HepG2 (cell line): Measurements from ENCODE around the gene OR10V1. TPM values are rescaled to one million over a fixed set of nuclear protein-coding genes. Genes with fewer than 3 reads are reported as not detected.
A peak's percentile ranks its signal among the peaks of the same experiment; 100 is the strongest.

Experiments
- AGO2 ChIP-seq: fragments of 200-400 bp; formaldehyde crosslinking; optimal IDR thresholded peaks from 2 replicates; pipeline ENCODE3; 2017; ENCODE audit warnings: mild to moderate bottlenecking, low read depth, low read length, moderate library complexity
- HNRNPL ChIP-seq: fragments of 200-400 bp; formaldehyde crosslinking; IDR thresholded peaks from 2 replicates; pipeline ENCODE4 v1.6.1; 2017; ENCODE audit warnings: mild to moderate bottlenecking, low read depth, low read length
- MIER2 ChIP-seq: IDR thresholded peaks from 2 replicates; pipeline ENCODE4 v1.6.1; 2016; ENCODE audit warnings: missing biosample characterization, missing genetic modification reagents
- MXD3 ChIP-seq: IDR thresholded peaks from 2 replicates; pipeline ENCODE4 v1.6.1; 2016; ENCODE audit warnings: mild to moderate bottlenecking, missing biosample characterization, missing genetic modification reagents
- TFAP4 ChIP-seq: sonication (generic); IDR thresholded peaks from 2 replicates; pipeline ENCODE4 v1.6.1; 2016; ENCODE audit warnings: low read depth, borderline replicate concordance
- ZNF207 ChIP-seq: fragments of 450-650 bp; IDR thresholded peaks from 2 replicates; pipeline ENCODE4 v1.6.1; 2016; ENCODE audit warnings: antibody characterized with exemption, borderline replicate concordance
- ZNF407 ChIP-seq: sonication (generic); formaldehyde crosslinking; IDR thresholded peaks from one replicate; pipeline ENCODE4 v1.5.1; 2020; ENCODE audit warnings: mild to moderate bottlenecking, missing genetic modification reagents; ENCODE audit errors: not compliant biosample characterization
- ZNF547 ChIP-seq: sonication (generic); formaldehyde crosslinking; IDR thresholded peaks from 2 replicates; pipeline ENCODE4 v1.5.1; 2020; ENCODE audit warnings: mild to moderate bottlenecking, missing genetic modification reagents
- ZNF556 ChIP-seq: sonication (generic); formaldehyde crosslinking; IDR thresholded peaks from 2 replicates; pipeline ENCODE4 v1.4.0; 2020; ENCODE audit warnings: mild to moderate bottlenecking, missing genetic modification reagents, borderline replicate concordance
- ZNF609 ChIP-seq: sonication (generic); formaldehyde crosslinking; IDR thresholded peaks from 2 replicates; pipeline ENCODE4 v1.4.0; 2020; ENCODE audit warnings: mild to moderate bottlenecking, missing genetic modification reagents, borderline replicate concordance
- polyA plus RNA-seq, 8 experiments: library from polyadenylated mRNA; depleted of rRNA in 3 of 8; stranded (reverse) in 7 of 8; unstranded in 1 of 8; fragments of >200 nt; fragmentation: Illumina TruSeq in 4 of 8; extraction: Trizol in 4 of 8; gene quantifications; 2 replicates each; pipeline versions ENCODE4 v1.2.1 to v1.2.3, GENCODE V29; 2011 to 2016; ENCODE audit warnings: low read depth in 4 of 8, missing spikeins in 1 of 8, mixed read lengths in 1 of 8; ENCODE audit not compliant: insufficient read depth in 1 of 8
- total RNA-seq, 5 experiments: library from RNA; depleted of rRNA; stranded (reverse); fragments of >200 nt; fragmentation: Illumina TruSeq; extraction: Trizol; gene quantifications; 2 replicates each; pipeline ENCODE4 v1.2.3, GENCODE V29; 2016; ENCODE audit warnings: low read depth in 1 of 5
- TF ChIP-seq, protein P1 (sequence below): sonication (generic); formaldehyde crosslinking; conservative IDR thresholded peaks from 2 replicates; pipeline ENCODE4 v1.5.0; 2020; ENCODE audit warnings: missing genetic modification reagents

OR10V1 gene
- total and polyA plus RNA-seq, 2 of the 13 experiments (the other 11 are each of a cell fraction or from before 2014, with no cell fraction given): not detected

- TF ChIP-seq MXD3 (CRISPR knock-in tag) (no peak), ZNF207 (no peak), AGO2 (no peak), HNRNPL (0 out of 2 replicates have a peak, but pooled peaks have one; percentile 73), ZNF407 (CRISPR knock-in tag) (no peak), ZNF609 (CRISPR knock-in tag) (no peak), ZNF556 (CRISPR knock-in tag) (no peak), TFAP4 (no peak), MIER2 (0 out of 2 replicates have a peak, but pooled peaks have one; percentile 26), ZNF547 (CRISPR knock-in tag) (no peak)
- TF ChIP-seq, protein P1, sequence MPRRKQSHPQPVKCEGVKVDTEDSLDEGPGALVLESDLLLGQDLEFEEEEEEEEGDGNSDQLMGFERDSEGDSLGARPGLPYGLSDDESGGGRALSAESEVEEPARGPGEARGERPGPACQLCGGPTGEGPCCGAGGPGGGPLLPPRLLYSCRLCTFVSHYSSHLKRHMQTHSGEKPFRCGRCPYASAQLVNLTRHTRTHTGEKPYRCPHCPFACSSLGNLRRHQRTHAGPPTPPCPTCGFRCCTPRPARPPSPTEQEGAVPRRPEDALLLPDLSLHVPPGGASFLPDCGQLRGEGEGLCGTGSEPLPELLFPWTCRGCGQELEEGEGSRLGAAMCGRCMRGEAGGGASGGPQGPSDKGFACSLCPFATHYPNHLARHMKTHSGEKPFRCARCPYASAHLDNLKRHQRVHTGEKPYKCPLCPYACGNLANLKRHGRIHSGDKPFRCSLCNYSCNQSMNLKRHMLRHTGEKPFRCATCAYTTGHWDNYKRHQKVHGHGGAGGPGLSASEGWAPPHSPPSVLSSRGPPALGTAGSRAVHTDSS (CRISPR knock-in tag): no peak
Observed at GRCh38 chr11:59755701-59756557, 42.3 kb upstream of the OR10V1 start (continued).
